Hepatocyte (in vitro differentiated cells): ENCODE results near the gene DAAM1. TPM values are rescaled to one million over a fixed set of nuclear protein-coding genes. Genes with fewer than 3 reads are reported as not detected.
A peak's percentile ranks its signal among the peaks of the same experiment; 100 is the strongest.

Experiments
- DNase-seq: peaks from one replicate; pipeline ENCODE4 v3.0.0-alpha.2; 2016; ENCODE audit warnings: low spot score
- H2AFZ ChIP-seq: fragments of 200-600 bp; sonication (generic); 2 replicates; pipeline ENCODE4 v1.6.0; 2016; ENCODE audit warnings: antibody characterized with exemption, mild to moderate bottlenecking
- H3K27ac ChIP-seq: fragments of 200-600 bp; sonication (generic); 2 replicates; pipeline ENCODE4 v1.5.1; 2016; ENCODE audit warnings: mild to moderate bottlenecking
- H3K27me3 ChIP-seq: fragments of 200-600 bp; sonication (generic); 2 replicates; pipeline ENCODE4 v1.6.1; 2016
- H3K36me3 ChIP-seq: fragments of 200-600 bp; sonication (generic); replicated peaks from 2 replicates; pipeline ENCODE4 v1.5.1; 2016; ENCODE audit warnings: low read depth; ENCODE audit not compliant: insufficient read depth
- H3K4me1 ChIP-seq: fragments of 200-600 bp; sonication (generic); 2 replicates; pipeline ENCODE4 v1.5.1; 2016; ENCODE audit warnings: mild to moderate bottlenecking, moderate library complexity; ENCODE audit not compliant: insufficient read depth
- H3K4me2 ChIP-seq: fragments of 200-600 bp; sonication (generic); 2 replicates; pipeline ENCODE4 v1.6.0; 2016
- H3K4me3 ChIP-seq: fragments of 200-600 bp; sonication (generic); 2 replicates; pipeline ENCODE4 v1.5.1; 2016; ENCODE audit warnings: mild to moderate bottlenecking
- H3K79me2 ChIP-seq: fragments of 200-600 bp; sonication (generic); 2 replicates; pipeline ENCODE4 v1.6.0; 2017; ENCODE audit warnings: mild to moderate bottlenecking
- H3K9me2 ChIP-seq: fragments of 200-600 bp; sonication (generic); replicated peaks from 2 replicates; pipeline ENCODE4 v1.6.0; 2017; ENCODE audit warnings: mild to moderate bottlenecking; ENCODE audit not compliant: insufficient read depth
- H3K9me3 ChIP-seq: fragments of 200-600 bp; sonication (generic); 2 replicates; pipeline ENCODE4 v1.5.1; 2016; ENCODE audit warnings: low read depth, mild to moderate bottlenecking
- H4K20me1 ChIP-seq: fragments of 200-600 bp; sonication (generic); 2 replicates; pipeline ENCODE4 v1.6.0; 2016; ENCODE audit warnings: mild to moderate bottlenecking; ENCODE audit not compliant: insufficient read depth, poor library complexity, severe bottlenecking
- CTCF ChIP-seq: fragments of 200-600 bp; sonication (generic); IDR thresholded peaks from 2 replicates; pipeline ENCODE4 v1.5.1; 2016; ENCODE audit warnings: antibody characterized with exemption, mild to moderate bottlenecking; ENCODE audit not compliant: poor library complexity
- EZH2 ChIP-seq: fragments of 200-600 bp; sonication (generic); IDR thresholded peaks from 2 replicates; pipeline ENCODE4 v1.6.1; 2016; ENCODE audit warnings: antibody characterized with exemption, mild to moderate bottlenecking, borderline replicate concordance
- EZH2phosphoT487 ChIP-seq: fragments of 200-600 bp; sonication (generic); IDR thresholded peaks from one replicate; pipeline ENCODE4 v1.6.1; 2018; ENCODE audit warnings: antibody characterized with exemption, mild to moderate bottlenecking, low read depth, moderate library complexity; ENCODE audit not compliant: unreplicated experiment, severe bottlenecking
- WGBS: methylation state at CpG from one replicate; pipeline ENCODE4 v1.1.6; 2016; ENCODE audit warnings: low lambda C conversion rate; ENCODE audit errors: missing lambda C conversion rate; 5-methylcytosine and 5-hydroxymethylcytosine counted together
- polyA plus RNA-seq: library from polyadenylated mRNA; unstranded; fragments of >200 nt; fragmentation: Nextera tagmentation; extraction: Ambion mirVana; gene quantifications from 2 replicates; pipeline ENCODE4 v1.2.1, GENCODE V29; 2016
- total RNA-seq: library from RNA; depleted of rRNA; stranded (reverse); fragments of >200 nt; gene quantifications from 2 replicates; pipeline ENCODE4 v1.2.3, GENCODE V29; 2014

Gene DAAM1
- total and polyA plus RNA-seq, 2 experiments from 2014 or later = 21.6 to 23.7 TPM

GRCh38 chr14:59254911-59255545, 66.6 kb downstream of the DAAM1 start:
- no peaks in the 10 kb centered on the region for H4K20me1 ChIP-seq
- H3K4me2 ChIP-seq = no peak overlapping the region
- H3K9me3 ChIP-seq = no peaks in the 10 kb centered on the region
- H3K4me1 ChIP-seq = peaks cover 6% of the 10 kb centered on the region
- H3K36me3 ChIP-seq = no peaks in the 10 kb centered on the region
- H3K27me3 ChIP-seq = no peaks in the 10 kb centered on the region
- H3K4me3 ChIP-seq = no peak overlapping the region
- H3K27ac ChIP-seq = peak overlapping the region; percentile 38
- no peak for DNase-seq
- TF ChIP-seq EZH2phosphoT487 = no peak
- no peak for TF ChIP-seq CTCF
- no peak for TF ChIP-seq EZH2
- H3K9me2 ChIP-seq = no peaks in the 10 kb centered on the region
- H3K79me2 ChIP-seq = peaks cover 78% of the 10 kb centered on the region
- WGBS = 68% methylated on average over 5 of the region's 5 CpGs
- no peak overlapping the region for H2AFZ ChIP-seq

GRCh38 chr14:59256331-59256730, 67.9 kb downstream of the DAAM1 start:
- H3K4me1 ChIP-seq = no peaks in the 10 kb centered on the region
- H3K27ac ChIP-seq = no peak overlapping the region
- no peaks in the 10 kb centered on the region for H3K27me3 ChIP-seq
- no peaks in the 10 kb centered on the region for H3K36me3 ChIP-seq
- no peaks in the 10 kb centered on the region for H3K9me3 ChIP-seq
- no peak for TF ChIP-seq EZH2phosphoT487
- no peak for TF ChIP-seq EZH2
- TF ChIP-seq CTCF = no peak
- no peaks in the 10 kb centered on the region for H3K9me2 ChIP-seq
- H3K4me3 ChIP-seq = no peak overlapping the region
- H3K4me2 ChIP-seq = no peak overlapping the region
- DNase-seq = no peak
- H2AFZ ChIP-seq = no peak overlapping the region
- WGBS = 96% methylated on average over 1 of the region's 1 CpG
- H3K79me2 ChIP-seq = peaks cover 76% of the 10 kb centered on the region
- no peaks in the 10 kb centered on the region for H4K20me1 ChIP-seq

- H4K20me1 ChIP-seq = no peaks in the 10 kb centered on the region
- no peak overlapping the region for H3K27ac ChIP-seq
- 84% methylated on average over 3 of the region's 3 CpGs for WGBS
- H3K4me1 ChIP-seq = peaks cover 6% of the 10 kb centered on the region
- no peak overlapping the region for H2AFZ ChIP-seq
- no peak overlapping the region for H3K4me3 ChIP-seq
- no peak overlapping the region for H3K4me2 ChIP-seq
- TF ChIP-seq EZH2phosphoT487 = no peak
- no peak for TF ChIP-seq CTCF
- TF ChIP-seq EZH2 = no peak
- H3K27me3 ChIP-seq = no peaks in the 10 kb centered on the region
- no peaks in the 10 kb centered on the region for H3K9me2 ChIP-seq
- H3K9me3 ChIP-seq = no peaks in the 10 kb centered on the region
- H3K36me3 ChIP-seq = no peaks in the 10 kb centered on the region
- DNase-seq = no peak
- H3K79me2 ChIP-seq = peaks cover 65% of the 10 kb centered on the region
Measured at GRCh38 chr14:59261334-59261733, 72.9 kb downstream of the DAAM1 start.
